Measurements from ENCODE around the gene DKKL1. TPM values are rescaled to one million over a fixed set of nuclear protein-coding genes. Genes with fewer than 3 reads are reported as not detected.

The DKKL1 gene
- polyA plus RNA-seq, 1 donor from 2014 or later: 2.8 TPM

- Histone ChIP-seq H3K9me2 (ENCODE audit: insufficient read depth, low read length) (no peaks in the 10 kb centered on the region), H2AFZ (ENCODE audit: low read depth, low read length) (no peak overlapping the region), H3K4me2 (ENCODE audit: low read length) (no peak overlapping the region), H3K27ac (ENCODE audit: low read length) (no peak overlapping the region), H3K27me3 (ENCODE audit: insufficient read depth, low read depth, low read length) (peaks cover 23% of the 10 kb centered on the region), H3K36me3 (ENCODE audit: insufficient read depth, low read length) (no peaks in the 10 kb centered on the region), H3K9me3 (ENCODE audit: low read length) (no peaks in the 10 kb centered on the region), H3K9ac (ENCODE audit: low read length) (no peak overlapping the region), H3F3A (ENCODE audit: insufficient read depth, low read length, poor library complexity, severe bottlenecking) (no peaks in the 10 kb centered on the region), H3K4me3 (ENCODE audit: low read length) (peak overlapping the region; percentile 56), H3K79me2 (replicated peaks; ENCODE audit: insufficient read depth, low read length) (peaks cover 30% of the 10 kb centered on the region), H4K20me1 (ENCODE audit: insufficient read depth) (no peaks in the 10 kb centered on the region)
- TF ChIP-seq RAD21 (conservative IDR thresholded peaks at IDR 0.05) (no peak), EZH2 (IDR thresholded peaks at IDR 0.05; ENCODE audit: borderline replicate concordance, insufficient read depth, low read length, poor library complexity, severe bottlenecking) (no peak), TAF1 (IDR thresholded peaks at IDR 0.05; ENCODE audit: low read depth) (no peak), REST (IDR thresholded peaks at IDR 0.05; ENCODE audit: borderline replicate concordance) (no peak), EP300 (conservative IDR thresholded peaks at IDR 0.05; ENCODE audit: poor library complexity, severe bottlenecking) (no peak)
Measured at GRCh38 chr19:49364083-49364737, 533 bp downstream of the DKKL1 start.

- peaks cover 27% of the 10 kb centered on the region for H3K79me2 ChIP-seq (replicated peaks; ENCODE audit: insufficient read depth, low read length)
- H4K20me1 ChIP-seq (ENCODE audit: insufficient read depth): no peaks in the 10 kb centered on the region
Measured at GRCh38 chr19:49366110-49366509, 2.4 kb downstream of the DKKL1 start.

More at GRCh38 chr19:49366110-49366509, 2.4 kb downstream of the DKKL1 start:
- Histone ChIP-seq H3K27ac (ENCODE audit: low read length) (no peak overlapping the region), H3F3A (ENCODE audit: insufficient read depth, low read length, poor library complexity, severe bottlenecking) (no peaks in the 10 kb centered on the region), H2AFZ (ENCODE audit: low read depth, low read length) (no peak overlapping the region), H3K4me3 (ENCODE audit: low read length) (no peak overlapping the region), H3K9ac (ENCODE audit: low read length) (no peak overlapping the region), H3K27me3 (ENCODE audit: insufficient read depth, low read depth, low read length) (peaks cover 23% of the 10 kb centered on the region), H3K4me2 (ENCODE audit: low read length) (no peak overlapping the region), H3K9me3 (ENCODE audit: low read length) (no peaks in the 10 kb centered on the region), H3K36me3 (ENCODE audit: insufficient read depth, low read length) (no peaks in the 10 kb centered on the region), H3K9me2 (ENCODE audit: insufficient read depth, low read length) (no peaks in the 10 kb centered on the region)
- TF ChIP-seq EP300 (conservative IDR thresholded peaks at IDR 0.05; ENCODE audit: poor library complexity, severe bottlenecking) (no peak), MXI1 (conservative IDR thresholded peaks at IDR 0.05; ENCODE audit: poor library complexity, severe bottlenecking) (no peak), EZH2 (IDR thresholded peaks at IDR 0.05; ENCODE audit: borderline replicate concordance, insufficient read depth, low read length, poor library complexity, severe bottlenecking) (no peak), POLR2AphosphoS5 (IDR thresholded peaks at IDR 0.05) (no peak), SMC3 (conservative IDR thresholded peaks at IDR 0.05; ENCODE audit: poor library complexity) (no peak), TAF1 (IDR thresholded peaks at IDR 0.05; ENCODE audit: low read depth) (no peak), RAD21 (conservative IDR thresholded peaks at IDR 0.05) (no peak), CTCF (IDR thresholded peaks at IDR 0.05; ENCODE audit: poor library complexity, severe bottlenecking) (no peak), REST (IDR thresholded peaks at IDR 0.05; ENCODE audit: borderline replicate concordance) (no peak)
